HG03039 (cell line): ENCODE measurements around the gene MYCN.

Experiments used
- ATAC-seq: cut with Tn5 transposase; IDR thresholded peaks from one replicate; pipeline ENCODE4 v1.9.1; 2021; ENCODE audit warnings: mild to moderate bottlenecking, moderate library complexity; ENCODE audit not compliant: unreplicated experiment

Gene MYCN

GRCh38 chr2:15992457-15993231, 52.3 kb downstream of the MYCN start:
- ATAC-seq: no peak

- no peak for ATAC-seq
Measured at GRCh38 chr2:15993232-15993610, 52.9 kb downstream of the MYCN start.

- ATAC-seq: no peak
Measured at GRCh38 chr2:15993666-15994065, 53.3 kb downstream of the MYCN start.

GRCh38 chr2:15995603-15996002, 55.3 kb downstream of the MYCN start:
- no peak for ATAC-seq
